ENCODE data around the gene FZD10. TPM values are rescaled to one million over a fixed set of nuclear protein-coding genes. Genes with fewer than 3 reads are reported as not detected.

Gene FZD10
- polyA plus RNA-seq, 6 donors from 2014 or later, result not detected

GRCh38 chr12:130152386-130152785 lies 9.9 kb upstream of the FZD10 start:
- peaks cover 16 to 34% (median 28%) of the 10 kb centered on the region in 3 donors for H3K27me3 Mint-ChIP-seq
- ATAC-seq (ENCODE audit: low read depth in 2 of 2) (no peak), DNase-seq (no peak)
- no peaks in the 10 kb centered on the region for H3K4me1 Mint-ChIP-seq
- no peaks in the 10 kb centered on the region for H3K36me3 Mint-ChIP-seq
- no peak overlapping the region for H3K27ac Mint-ChIP-seq
- H3K4me3 Mint-ChIP-seq, result no peak overlapping the region
- peaks cover 0 to 10% (median 0%) of the 10 kb centered on the region in 7 donors for H3K9me3 Mint-ChIP-seq

DNA sequence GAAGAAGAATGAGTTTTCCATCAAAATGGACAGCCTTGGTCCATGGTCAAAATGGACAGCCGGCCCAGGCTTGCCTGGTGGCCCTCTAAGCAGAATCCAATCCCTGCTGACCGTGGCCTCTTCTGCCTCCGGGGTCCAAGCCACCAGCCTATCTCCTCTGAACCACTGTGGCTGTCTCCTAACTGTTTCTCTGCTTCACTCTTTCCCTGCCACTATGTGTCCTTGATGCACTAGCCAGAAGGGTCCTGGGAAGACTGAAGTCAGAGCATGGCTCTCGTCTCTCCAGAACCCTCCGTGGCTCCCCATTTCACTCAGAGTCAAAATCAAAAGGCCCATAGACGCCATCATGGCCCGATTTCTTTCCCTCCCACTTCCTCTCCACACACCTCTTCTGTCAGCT lies 8.5 kb upstream of the FZD10 start:
- peaks cover 0 to 10% (median 0%) of the 10 kb centered on the region in 7 donors for H3K9me3 Mint-ChIP-seq
- DNase-seq, result no peak
- no peak for ATAC-seq (ENCODE audit: low read depth in 2 of 2)
- no peaks in the 10 kb centered on the region for H3K36me3 Mint-ChIP-seq
- H3K27ac Mint-ChIP-seq, result no peak overlapping the region
- H3K4me3 Mint-ChIP-seq, result peak overlapping the region in 1 of 8 donors; percentile 75
- H3K4me1 Mint-ChIP-seq, result no peaks in the 10 kb centered on the region
- H3K27me3 Mint-ChIP-seq, result peaks cover 16 to 35% (median 32%) of the 10 kb centered on the region in 3 donors

GRCh38 chr12:130154276-130155070 lies 7.8 kb upstream of the FZD10 start:
- H3K36me3 Mint-ChIP-seq, result no peaks in the 10 kb centered on the region
- peaks cover 0 to 10% (median 0%) of the 10 kb centered on the region in 7 donors for H3K9me3 Mint-ChIP-seq
- peak overlapping the region in 2 of 8 donors; percentile 14 to 75 for H3K4me3 Mint-ChIP-seq
- DNase-seq (no peak), ATAC-seq (ENCODE audit: low read depth in 2 of 2) (no peak)
- H3K4me1 Mint-ChIP-seq, result no peaks in the 10 kb centered on the region
- H3K27ac Mint-ChIP-seq, result peak overlapping the region in 1 of 6 donors; percentile 29
- peaks cover 16 to 35% (median 32%) of the 10 kb centered on the region in 3 donors for H3K27me3 Mint-ChIP-seq

- Mint-ChIP-seq H3K36me3 (no peaks in the 10 kb centered on the region), H3K27me3 (peaks cover 16 to 35% (median 32%) of the 10 kb centered on the region in 3 donors), H3K9me3 (peaks cover 0 to 10% (median 0%) of the 10 kb centered on the region in 7 donors), H3K4me1 (no peaks in the 10 kb centered on the region), H3K4me3 (no peak overlapping the region), H3K27ac (no peak overlapping the region)
- DNase-seq, result no peak
- no peak for ATAC-seq (ENCODE audit: low read depth in 2 of 2)
Observed at GRCh38 chr12:130155416-130156073, 6.7 kb upstream of the FZD10 start.

DNA sequence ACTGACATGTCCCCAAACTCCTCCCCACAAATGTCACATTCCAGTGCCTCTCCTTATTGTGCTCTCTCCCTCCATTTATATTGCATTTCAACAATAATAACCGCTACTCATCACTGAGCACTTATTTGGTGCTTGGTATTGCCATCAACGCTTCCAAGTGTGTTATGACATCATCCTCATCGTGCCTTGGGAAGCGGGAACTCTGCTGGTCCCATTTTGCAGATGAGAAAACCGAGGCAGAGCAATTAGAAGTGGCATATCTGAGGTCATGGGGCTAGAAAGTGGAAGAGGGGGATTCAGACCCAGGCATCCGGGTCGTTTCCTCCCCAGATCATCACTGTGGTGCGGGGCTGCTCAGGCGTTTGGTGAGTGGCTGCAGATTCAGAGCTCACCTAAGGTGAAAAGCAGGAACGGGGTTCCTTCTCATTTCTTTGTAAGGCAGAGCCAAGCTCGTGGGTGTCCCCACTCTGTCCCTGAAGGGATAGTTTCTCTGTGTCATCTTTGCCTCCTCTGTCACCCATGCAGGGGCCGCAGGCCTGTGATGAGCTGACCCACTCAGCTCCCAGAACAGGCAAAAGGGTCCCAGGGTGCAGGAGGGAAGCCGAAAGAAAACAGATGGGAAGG lies 5.5 kb upstream of the FZD10 start:
- DNase-seq (no peak), ATAC-seq (ENCODE audit: low read depth in 2 of 2) (no peak)
- no peak overlapping the region for H3K27ac Mint-ChIP-seq
- peaks cover 0 to 6% (median 0%) of the 10 kb centered on the region in 7 donors for H3K9me3 Mint-ChIP-seq
- H3K36me3 Mint-ChIP-seq, result no peaks in the 10 kb centered on the region
- H3K4me1 Mint-ChIP-seq, result no peaks in the 10 kb centered on the region
- H3K4me3 Mint-ChIP-seq, result no peak overlapping the region
- peaks cover 16 to 38% (median 32%) of the 10 kb centered on the region in 3 donors for H3K27me3 Mint-ChIP-seq

- H3K9me3 Mint-ChIP-seq, result peaks cover 0 to 5% (median 0%) of the 10 kb centered on the region in 7 donors
- ATAC-seq (ENCODE audit: low read depth in 2 of 2), result no peak
- H3K27me3 Mint-ChIP-seq, result peaks cover 13 to 38% (median 27%) of the 10 kb centered on the region in 3 donors
- no peak overlapping the region for H3K27ac Mint-ChIP-seq
- peaks cover 0 to 3% (median 0%) of the 10 kb centered on the region in 3 donors for H3K4me1 Mint-ChIP-seq
- no peak overlapping the region for H3K4me3 Mint-ChIP-seq
- H3K36me3 Mint-ChIP-seq, result no peaks in the 10 kb centered on the region
- DNase-seq, result no peak
Observed at GRCh38 chr12:130157998-130158753, 4.1 kb upstream of the FZD10 start.

GRCh38 chr12:130158754-130159059 lies 3.6 kb upstream of the FZD10 start:
- Mint-ChIP-seq H3K4me3 (no peak overlapping the region), H3K4me1 (peaks cover 0 to 5% (median 2%) of the 10 kb centered on the region in 3 donors), H3K9me3 (peaks cover 0 to 5% (median 0%) of the 10 kb centered on the region in 7 donors), H3K36me3 (no peaks in the 10 kb centered on the region), H3K27me3 (peaks cover 17 to 42% (median 25%) of the 10 kb centered on the region in 3 donors), H3K27ac (no peak overlapping the region)
- no peak for DNase-seq
- ATAC-seq (ENCODE audit: low read depth in 2 of 2), result no peak

DNA sequence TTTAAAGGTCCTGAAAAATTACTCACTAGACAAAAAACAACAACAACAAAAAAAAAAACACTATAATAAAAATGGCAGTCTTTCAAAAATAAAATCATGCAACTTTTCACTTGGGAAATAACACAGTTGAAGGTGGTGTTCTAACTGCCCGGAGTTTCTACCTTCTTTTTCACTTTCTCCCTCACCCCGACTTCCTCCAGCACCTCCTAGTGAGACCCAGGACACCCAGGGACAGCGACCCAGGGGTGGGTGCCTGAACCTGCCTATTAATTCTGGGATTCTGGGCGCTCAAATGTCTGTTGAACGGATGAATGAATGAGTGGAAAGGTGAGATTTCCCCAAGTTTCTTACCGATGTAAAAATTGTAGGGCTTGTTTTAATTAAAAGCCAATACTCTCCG lies 2.0 kb upstream of the FZD10 start:
- ATAC-seq (ENCODE audit: low read depth in 2 of 2) (no peak), DNase-seq (no peak)
- Mint-ChIP-seq H3K4me3 (no peak overlapping the region), H3K4me1 (peaks cover 0 to 5% (median 2%) of the 10 kb centered on the region in 3 donors), H3K9me3 (peaks cover 0 to 2% (median 0%) of the 10 kb centered on the region in 7 donors), H3K36me3 (no peaks in the 10 kb centered on the region), H3K27me3 (peaks cover 22 to 50% (median 23%) of the 10 kb centered on the region in 3 donors), H3K27ac (no peak overlapping the region)

GRCh38 chr12:130160711-130161231 lies 1.5 kb upstream of the FZD10 start:
- H3K36me3 Mint-ChIP-seq, result no peaks in the 10 kb centered on the region
- peaks cover 22 to 50% (median 28%) of the 10 kb centered on the region in 3 donors for H3K27me3 Mint-ChIP-seq
- H3K9me3 Mint-ChIP-seq, result peaks cover 0 to 2% (median 0%) of the 10 kb centered on the region in 7 donors
- H3K27ac Mint-ChIP-seq, result no peak overlapping the region
- peak overlapping the region in 1 of 8 donors; percentile 41 for H3K4me3 Mint-ChIP-seq
- H3K4me1 Mint-ChIP-seq, result peaks cover 0 to 5% (median 2%) of the 10 kb centered on the region in 3 donors
- no peak for DNase-seq
- no peak for ATAC-seq (ENCODE audit: low read depth in 2 of 2)

DNA sequence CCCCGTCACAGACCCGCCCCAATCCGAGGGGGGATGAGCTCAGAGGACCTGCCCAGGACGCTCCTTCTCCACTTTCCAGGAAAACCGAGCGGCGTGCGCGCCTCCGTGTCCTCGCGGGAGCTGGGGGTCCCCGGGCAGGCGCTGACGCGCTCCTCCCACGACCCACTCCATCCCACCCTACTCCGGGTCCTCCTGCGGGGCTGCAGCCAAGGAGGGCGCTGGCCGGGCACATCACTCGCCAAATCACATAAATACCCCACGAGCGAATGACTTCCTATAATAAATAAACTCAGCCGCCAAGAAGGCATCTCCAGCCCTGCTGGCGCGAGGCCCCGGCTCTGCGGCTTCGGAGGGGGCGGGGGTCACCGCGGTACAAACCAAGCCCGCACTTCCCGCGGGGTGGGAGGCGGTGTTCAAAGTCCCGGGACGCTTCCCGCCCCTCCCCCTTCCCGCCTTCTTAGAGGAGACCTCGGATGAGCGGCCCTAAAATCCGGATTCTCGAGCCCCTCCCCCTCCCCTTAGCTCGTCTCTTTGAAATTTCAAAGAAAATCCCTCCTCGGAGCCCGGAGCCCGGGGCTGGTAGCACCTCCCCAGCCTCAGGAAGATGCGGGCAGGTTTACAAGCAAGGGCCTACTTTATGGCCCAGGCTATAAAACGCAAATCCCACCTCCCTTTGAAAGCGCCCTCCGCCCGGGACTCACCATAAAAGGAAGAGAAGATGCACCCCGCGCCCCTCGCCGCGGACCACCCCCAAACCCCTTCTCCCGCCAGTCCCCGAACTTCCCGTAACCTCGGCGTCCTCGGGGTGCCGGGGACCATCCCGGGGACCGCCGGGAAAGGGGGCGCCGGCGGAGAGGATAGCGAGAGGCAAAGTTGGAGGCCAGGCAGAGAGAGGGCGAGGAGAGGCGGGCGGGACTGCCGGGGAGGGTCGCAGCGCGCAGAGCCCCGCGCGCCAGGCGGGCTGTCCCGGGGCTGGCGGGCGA lies 712 bp upstream of the FZD10 start:
- no peak for DNase-seq
- H3K27me3 Mint-ChIP-seq, result peaks cover 26 to 51% (median 34%) of the 10 kb centered on the region in 3 donors
- ATAC-seq (ENCODE audit: low read depth in 2 of 2), result no peak
- H3K4me1 Mint-ChIP-seq, result peaks cover 0 to 5% (median 2%) of the 10 kb centered on the region in 3 donors
- H3K36me3 Mint-ChIP-seq, result no peaks in the 10 kb centered on the region
- H3K9me3 Mint-ChIP-seq, result peaks cover 0 to 2% (median 0%) of the 10 kb centered on the region in 7 donors
- no peak overlapping the region for H3K27ac Mint-ChIP-seq
- peak overlapping the region in 4 of 8 donors; percentile 23 to 67 (median 48) for H3K4me3 Mint-ChIP-seq

DNA sequence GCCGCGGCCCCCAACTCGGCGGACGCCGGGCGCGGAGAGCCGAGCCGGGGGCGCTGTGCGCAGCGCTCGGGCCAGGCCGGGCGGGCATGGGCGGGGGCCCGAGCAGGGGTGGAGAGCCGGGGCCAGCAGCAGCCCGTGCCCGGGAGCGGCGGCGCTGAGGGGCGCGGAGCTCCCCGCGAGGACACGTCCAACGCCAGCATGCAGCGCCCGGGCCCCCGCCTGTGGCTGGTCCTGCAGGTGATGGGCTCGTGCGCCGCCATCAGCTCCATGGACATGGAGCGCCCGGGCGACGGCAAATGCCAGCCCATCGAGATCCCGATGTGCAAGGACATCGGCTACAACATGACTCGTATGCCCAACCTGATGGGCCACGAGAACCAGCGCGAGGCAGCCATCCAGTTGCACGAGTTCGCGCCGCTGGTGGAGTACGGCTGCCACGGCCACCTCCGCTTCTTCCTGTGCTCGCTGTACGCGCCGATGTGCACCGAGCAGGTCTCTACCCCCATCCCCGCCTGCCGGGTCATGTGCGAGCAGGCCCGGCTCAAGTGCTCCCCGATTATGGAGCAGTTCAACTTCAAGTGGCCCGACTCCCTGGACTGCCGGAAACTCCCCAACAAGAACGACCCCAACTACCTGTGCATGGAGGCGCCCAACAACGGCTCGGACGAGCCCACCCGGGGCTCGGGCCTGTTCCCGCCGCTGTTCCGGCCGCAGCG lies 639 bp downstream of the FZD10 start:
- no peak for ATAC-seq (ENCODE audit: low read depth in 2 of 2)
- Mint-ChIP-seq H3K27ac (no peak overlapping the region), H3K9me3 (peaks cover 0 to 5% (median 0%) of the 10 kb centered on the region in 7 donors), H3K36me3 (peaks cover 0 to 9% of the 10 kb centered on the region in 2 donors), H3K4me3 (peak overlapping the region in 2 of 8 donors; percentile 43 to 77), H3K27me3 (peaks cover 27 to 54% (median 45%) of the 10 kb centered on the region in 3 donors), H3K4me1 (peaks cover 0 to 5% (median 2%) of the 10 kb centered on the region in 3 donors)
- no peak for DNase-seq

Measured in naive B cell (primary cell).